ENCODE measurements around the gene STUB1.

GRCh38 chr16:631808-632358 lies 48.3 kb upstream of the STUB1 start:
- TF ChIP-seq CTCF (IDR thresholded peaks at IDR 0.05) (no peak), POLR2A (IDR thresholded peaks at IDR 0.05) (no peak)

Measured in adrenal gland (tissue), 5 donors.